CD8-positive, alpha-beta memory T cell (primary cell): ENCODE results near the gene RASSF7. TPM values are rescaled to one million over a fixed set of nuclear protein-coding genes. Genes with fewer than 3 reads are reported as not detected.

Experiments used
- CTCF ChIA-PET: fragments of 350-600 bp; sonication (Branson Sonifier 250); formaldehyde crosslinking; loops from one replicate; lab custom pipeline; 2021; ENCODE audit warnings: antibody characterized with exemption; lab: Charles Lee
- POLR2A ChIA-PET: fragments of 350-600 bp; sonication (Branson Sonifier 250); formaldehyde crosslinking; loops from one replicate; lab custom pipeline; 2021; ENCODE audit warnings: antibody characterized with exemption; lab: Charles Lee
- DNase-seq, 5 donors: peaks; one replicate each; pipeline versions ENCODE4 v3.0.0 to v3.0.0-alpha.2; 2020 to 2022; ENCODE audit warnings: mixed read lengths in 1 of 5
- H3K27ac ChIP-seq: one replicate; pipeline ENCODE4 v1.7.0; 2013; ENCODE audit warnings: low read depth, mild to moderate bottlenecking, low read length, moderate library complexity
- H3K27me3 ChIP-seq: 2 replicates; pipeline ENCODE4 v1.7.0; 2013; ENCODE audit warnings: low read length, mild to moderate bottlenecking; ENCODE audit not compliant: insufficient read depth, poor library complexity, severe bottlenecking
- H3K36me3 ChIP-seq: 2 replicates; pipeline ENCODE4 v1.7.0; 2013; ENCODE audit warnings: mild to moderate bottlenecking, low read length, moderate library complexity; ENCODE audit not compliant: insufficient read depth
- H3K4me1 ChIP-seq: 2 replicates; pipeline ENCODE4 v1.7.0; 2013; ENCODE audit warnings: mild to moderate bottlenecking, low read length, moderate library complexity; ENCODE audit not compliant: insufficient read depth
- H3K4me3 ChIP-seq: 2 replicates; pipeline ENCODE4 v1.7.0; 2013; ENCODE audit warnings: mild to moderate bottlenecking, low read length
- H3K9me3 ChIP-seq: 2 replicates; pipeline ENCODE4 v1.7.0; 2013; ENCODE audit warnings: mild to moderate bottlenecking, low read length
- H3K27ac Mint-ChIP-seq, 8 donors: one replicate each; pipeline ENCODE4 v1.8.0; 2020 to 2021; ENCODE audit warnings: mixed read lengths in 8 of 8, mild to moderate bottlenecking in 6 of 8, inconsistent platforms in 3 of 8, moderate library complexity in 3 of 8
- H3K27me3 Mint-ChIP-seq, 2 donors: one replicate each; pipeline ENCODE4 v1.8.0; 2020 to 2021; ENCODE audit warnings: mixed read lengths in 2 of 2, mild to moderate bottlenecking in 1 of 2, moderate library complexity in 1 of 2
- H3K36me3 Mint-ChIP-seq, 3 donors: one replicate each; pipeline ENCODE4 v1.8.0; 2020 to 2021; ENCODE audit warnings: mixed read lengths in 3 of 3, inconsistent platforms in 1 of 3, mild to moderate bottlenecking in 1 of 3
- H3K4me1 Mint-ChIP-seq, 3 donors: one replicate each; pipeline ENCODE4 v1.8.0; 2020 to 2021; ENCODE audit warnings: mixed read lengths in 3 of 3, inconsistent platforms in 1 of 3, mild to moderate bottlenecking in 1 of 3
- H3K4me3 Mint-ChIP-seq, 7 donors: one replicate each; pipeline ENCODE4 v1.8.0; 2020 to 2021; ENCODE audit warnings: mixed read lengths in 7 of 7, mild to moderate bottlenecking in 6 of 7, moderate library complexity in 4 of 7, inconsistent platforms in 2 of 7
- H3K9me3 Mint-ChIP-seq, 5 donors: one replicate each; pipeline ENCODE4 v1.8.0; 2020 to 2022; ENCODE audit warnings: mixed read lengths in 5 of 5, mild to moderate bottlenecking in 3 of 5, moderate library complexity in 2 of 5, inconsistent platforms in 1 of 5
- polyA plus RNA-seq: library from polyadenylated mRNA; unstranded; fragments of 300-500 nt; fragmentation: Illumina TruSeq; gene quantifications from one replicate; pipeline ENCODE4 v1.2.3, GENCODE V29; 2021
- total RNA-seq, 2 experiments: library from RNA; stranded (reverse); gene quantifications; one replicate each; pipeline ENCODE4 v1.2.3, GENCODE V29; 2021

Gene RASSF7
- total and polyA plus RNA-seq, 3 experiments from 2014 or later: 20.4 to 39.7 (median 20.7) TPM

- Histone ChIP-seq H3K4me1 (peaks cover 37% of the 10 kb centered on the region), H3K27ac (no peak overlapping the region), H3K4me3 (no peak overlapping the region), H3K27me3 (no peaks in the 10 kb centered on the region), H3K36me3 (peaks cover 18% of the 10 kb centered on the region), H3K9me3 (no peaks in the 10 kb centered on the region)
- peak overlapping the region in 4 of 8 donors; percentile 2 to 78 (median 54) for H3K27ac Mint-ChIP-seq
- peak overlapping the region in 5 of 7 donors; percentile 33 to 93 (median 66) for H3K4me3 Mint-ChIP-seq
- ChIA-PET CTCF (no interaction called here), POLR2A (interaction anchor here (0.6 kb wide), 1 partner anchor 219 kb away, joined by 3 read pairs; no protein-coding TSS in a partner anchor)
- peaks cover 0 to 42% (median 2%) of the 10 kb centered on the region in 3 donors for H3K36me3 Mint-ChIP-seq
- DNase-seq: no peak
- H3K4me1 Mint-ChIP-seq: peaks cover 39 to 57% (median 42%) of the 10 kb centered on the region in 3 donors
- H3K27me3 Mint-ChIP-seq: peaks cover 2 to 5% of the 10 kb centered on the region in 2 donors
- H3K9me3 Mint-ChIP-seq: no peaks in the 10 kb centered on the region
These were observed 19.2 kb downstream of the RASSF7 start for GRCh38 chr11:579830-580601.

DNA sequence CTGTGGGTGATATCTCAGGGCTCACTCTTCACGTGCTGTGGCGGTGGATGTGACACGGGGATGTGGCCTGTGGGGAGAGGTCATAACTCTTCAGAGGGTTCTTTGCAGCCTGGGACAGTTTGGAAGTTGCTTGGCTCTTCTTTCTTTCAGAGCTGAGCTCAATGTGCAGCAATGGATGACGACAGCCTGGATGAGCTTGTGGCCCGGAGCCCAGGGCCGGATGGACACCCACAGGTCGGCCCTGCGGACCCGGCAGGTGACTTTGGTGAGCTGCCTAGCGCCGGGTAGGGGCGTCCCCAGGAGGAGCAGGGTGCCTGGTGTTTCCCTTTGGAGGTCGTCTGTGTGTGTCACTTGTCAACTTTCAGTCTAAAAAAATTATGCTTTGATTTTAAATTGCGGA lies 20.6 kb downstream of the RASSF7 start:
- peaks cover 0 to 1% of the 10 kb centered on the region in 2 donors for H3K27me3 Mint-ChIP-seq
- peaks cover 37 to 55% (median 42%) of the 10 kb centered on the region in 3 donors for H3K4me1 Mint-ChIP-seq
- Histone ChIP-seq H3K36me3 (peaks cover 18% of the 10 kb centered on the region), H3K4me1 (peaks cover 34% of the 10 kb centered on the region), H3K27ac (no peak overlapping the region), H3K4me3 (no peak overlapping the region), H3K27me3 (no peaks in the 10 kb centered on the region), H3K9me3 (no peaks in the 10 kb centered on the region)
- DNase-seq: no peak
- CTCF ChIA-PET: no interaction called here
- H3K4me3 Mint-ChIP-seq: peak overlapping the region in 6 of 7 donors; percentile 2 to 68 (median 44)
- H3K27ac Mint-ChIP-seq: peak overlapping the region in 3 of 8 donors; percentile 8 to 28 (median 15)
- peaks cover 0 to 43% (median 2%) of the 10 kb centered on the region in 3 donors for H3K36me3 Mint-ChIP-seq
- H3K9me3 Mint-ChIP-seq: no peaks in the 10 kb centered on the region
- POLR2A ChIA-PET: interaction anchor here (0.7 to 1.0 kb wide), 2 partner anchors 11 to 35 kb away, joined by 4 to 5 read pairs; partner anchors contain the start of gene IRF7

GRCh38 chr11:581752-582151 lies 21.0 kb downstream of the RASSF7 start:
- Histone ChIP-seq H3K4me1 (peaks cover 35% of the 10 kb centered on the region), H3K27me3 (no peaks in the 10 kb centered on the region), H3K9me3 (no peaks in the 10 kb centered on the region), H3K27ac (no peak overlapping the region), H3K4me3 (no peak overlapping the region), H3K36me3 (peaks cover 18% of the 10 kb centered on the region)
- Mint-ChIP-seq H3K4me3 (peak overlapping the region in 1 of 7 donors; percentile 13), H3K9me3 (no peaks in the 10 kb centered on the region), H3K27ac (peak overlapping the region in 1 of 8 donors; percentile 60), H3K27me3 (peaks cover 0 to 1% of the 10 kb centered on the region in 2 donors), H3K36me3 (peaks cover 0 to 46% (median 2%) of the 10 kb centered on the region in 3 donors), H3K4me1 (peaks cover 38 to 60% (median 45%) of the 10 kb centered on the region in 3 donors)
- no peak for DNase-seq
- ChIA-PET POLR2A (no interaction called here), CTCF (no interaction called here)

DNA sequence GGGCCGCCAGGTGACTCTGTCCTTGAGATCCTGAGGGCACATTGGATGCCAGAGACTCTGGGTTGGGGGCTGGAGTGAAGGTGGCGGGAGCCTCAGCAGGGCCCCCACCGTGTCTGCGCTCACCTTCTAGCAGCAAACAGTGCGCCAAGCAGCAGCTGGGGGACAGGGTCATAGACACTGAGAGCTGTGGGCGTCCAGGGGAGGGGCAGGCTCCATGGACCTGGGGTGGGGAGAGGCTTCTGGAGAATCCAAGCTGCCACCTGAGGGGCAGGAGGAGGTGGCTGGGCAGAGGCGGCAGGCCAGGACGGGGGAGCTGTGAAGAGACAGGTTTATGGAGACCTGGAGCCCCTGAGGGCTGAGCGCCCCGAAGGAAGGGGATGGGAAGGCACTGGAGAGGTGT lies 23.5 kb downstream of the RASSF7 start:
- peaks cover 26% of the 10 kb centered on the region for H3K36me3 ChIP-seq
- H3K27me3 ChIP-seq: no peaks in the 10 kb centered on the region
- H3K9me3 ChIP-seq: no peaks in the 10 kb centered on the region
- no peak overlapping the region for H3K27ac ChIP-seq
- no peak overlapping the region for H3K4me3 ChIP-seq
- POLR2A ChIA-PET: interaction anchor here (0.5 to 0.6 kb wide), 2 partner anchors 17 to 174 kb away, joined by 3 to 4 read pairs; no protein-coding TSS in a partner anchor
- no peak for DNase-seq
- CTCF ChIA-PET: no interaction called here
- Mint-ChIP-seq H3K9me3 (no peaks in the 10 kb centered on the region), H3K4me3 (no peak overlapping the region), H3K4me1 (peaks cover 36 to 58% (median 44%) of the 10 kb centered on the region in 3 donors), H3K27ac (peak overlapping the region in 3 of 8 donors; percentile 27 to 86 (median 50)), H3K36me3 (peaks cover 0 to 59% (median 10%) of the 10 kb centered on the region in 3 donors), H3K27me3 (peaks cover 0 to 1% of the 10 kb centered on the region in 2 donors)
- peaks cover 32% of the 10 kb centered on the region for H3K4me1 ChIP-seq

DNA sequence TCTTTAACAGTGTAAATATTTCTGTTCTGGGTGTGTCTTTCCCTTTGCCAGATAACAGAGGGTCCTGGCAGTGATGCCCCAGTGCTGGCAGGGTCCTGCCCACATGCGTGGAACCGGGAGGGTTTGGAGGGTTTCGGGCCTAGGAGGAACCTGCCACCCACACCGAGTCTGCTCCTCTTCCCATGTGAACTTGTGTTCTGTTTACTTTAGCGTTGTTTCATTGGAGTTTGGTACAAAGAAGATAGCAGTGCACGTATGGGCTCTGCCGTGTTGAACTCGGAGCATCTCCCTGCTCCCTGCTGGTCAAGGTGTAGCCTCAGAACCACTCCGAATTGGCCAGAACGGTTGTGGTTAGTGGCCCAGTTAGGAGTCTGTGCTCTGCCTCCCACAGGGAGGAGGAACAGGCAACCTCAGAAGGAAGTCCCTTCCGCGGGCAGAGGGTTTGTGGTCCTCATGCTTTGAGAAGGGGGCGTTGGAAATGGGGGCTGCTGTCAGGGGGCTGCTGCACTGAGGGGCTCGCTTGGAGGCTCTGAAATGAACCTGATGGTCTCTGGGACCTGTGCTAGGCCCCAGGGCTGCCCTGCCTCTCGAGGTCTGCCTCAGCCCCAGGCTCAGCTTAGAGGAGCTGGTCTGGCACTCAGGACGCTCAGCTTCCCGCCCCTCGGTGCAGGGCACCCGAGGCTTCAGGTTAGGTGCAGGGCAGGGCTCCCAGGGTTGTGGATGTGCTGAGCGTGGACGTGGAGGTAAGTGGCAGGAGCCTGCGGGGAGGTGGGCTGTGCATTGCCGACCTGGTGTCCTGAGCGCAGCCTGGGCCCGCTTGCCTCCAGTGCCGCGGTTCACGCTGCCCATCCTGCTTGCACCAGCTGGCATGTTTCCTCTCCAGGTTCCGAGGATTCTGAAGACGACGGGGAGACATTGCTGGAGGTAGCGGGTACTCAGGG lies 25.9 kb downstream of the RASSF7 start:
- Histone ChIP-seq H3K9me3 (no peaks in the 10 kb centered on the region), H3K27ac (peak overlapping the region; percentile 46), H3K36me3 (peaks cover 36% of the 10 kb centered on the region), H3K4me3 (no peak overlapping the region), H3K27me3 (no peaks in the 10 kb centered on the region), H3K4me1 (peaks cover 22% of the 10 kb centered on the region)
- Mint-ChIP-seq H3K27me3 (no peaks in the 10 kb centered on the region), H3K4me1 (peaks cover 23 to 41% (median 32%) of the 10 kb centered on the region in 3 donors), H3K9me3 (no peaks in the 10 kb centered on the region), H3K36me3 (peaks cover 0 to 74% (median 13%) of the 10 kb centered on the region in 3 donors), H3K27ac (peak overlapping the region; percentile 71 to 100 (median 98)), H3K4me3 (peak overlapping the region in 2 of 7 donors; percentile 29 to 56)
- CTCF ChIA-PET: interaction anchor here (1.2 to 1.8 kb wide), 2 partner anchors 27 to 51 kb away, joined by 3 read pairs; partner anchors contain the start of gene HRAS
- DNase-seq: no peak
- POLR2A ChIA-PET: interaction anchor here (1.6 kb wide), 1 partner anchor 11 kb away, joined by 8 read pairs; the partner anchor contains the start of gene PHRF1

DNA sequence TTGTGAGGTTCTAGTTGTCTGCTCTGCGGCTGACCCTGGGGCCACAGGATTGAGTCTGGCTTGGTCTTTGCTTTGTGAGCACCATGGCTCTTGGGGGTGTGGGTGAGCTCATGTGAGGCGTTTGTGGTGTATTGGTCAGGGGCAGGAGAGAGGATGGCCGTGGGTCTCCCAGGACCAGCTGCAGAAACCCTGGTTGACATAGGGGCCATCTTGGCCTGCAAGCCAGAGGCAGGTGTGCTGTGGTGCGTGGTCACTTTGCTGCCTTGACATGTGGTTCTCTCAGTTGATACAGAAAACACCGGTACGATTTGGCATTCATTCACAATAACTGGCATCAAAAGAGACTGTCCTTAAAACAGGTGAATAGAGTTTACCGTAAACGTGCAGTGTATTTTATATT lies 26.8 kb downstream of the RASSF7 start:
- no peaks in the 10 kb centered on the region for H3K27me3 Mint-ChIP-seq
- Histone ChIP-seq H3K4me3 (no peak overlapping the region), H3K27me3 (no peaks in the 10 kb centered on the region), H3K9me3 (no peaks in the 10 kb centered on the region), H3K4me1 (peaks cover 22% of the 10 kb centered on the region), H3K36me3 (peaks cover 35% of the 10 kb centered on the region), H3K27ac (peak overlapping the region; percentile 46)
- DNase-seq: no peak
- H3K9me3 Mint-ChIP-seq: no peaks in the 10 kb centered on the region
- H3K4me1 Mint-ChIP-seq: peaks cover 21 to 38% (median 32%) of the 10 kb centered on the region in 3 donors
- CTCF ChIA-PET: interaction anchor here (0.8 to 1.8 kb wide), 4 partner anchors 26 to 119 kb away, joined by 3 to 4 read pairs (median 3); partner anchors contain the start of gene HRAS
- peak overlapping the region; percentile 97 to 100 (median 100) for H3K27ac Mint-ChIP-seq
- H3K36me3 Mint-ChIP-seq: peaks cover 0 to 74% (median 18%) of the 10 kb centered on the region in 3 donors
- POLR2A ChIA-PET: interaction anchor here (0.8 to 1.6 kb wide), 2 partner anchors 12 to 28 kb away, joined by 4 to 8 read pairs; partner anchors contain the start of genes IRF7 and PHRF1
- H3K4me3 Mint-ChIP-seq: peak overlapping the region in 5 of 7 donors; percentile 79 to 89 (median 81)

- H3K4me1 Mint-ChIP-seq: peaks cover 21 to 38% (median 32%) of the 10 kb centered on the region in 3 donors
- peak overlapping the region; percentile 97 to 100 (median 100) for H3K27ac Mint-ChIP-seq
- H3K9me3 Mint-ChIP-seq: no peaks in the 10 kb centered on the region
- H3K36me3 Mint-ChIP-seq: peaks cover 0 to 75% (median 18%) of the 10 kb centered on the region in 3 donors
- H3K4me3 ChIP-seq: no peak overlapping the region
- peaks cover 38% of the 10 kb centered on the region for H3K36me3 ChIP-seq
- H3K4me1 ChIP-seq: peaks cover 22% of the 10 kb centered on the region
- ChIA-PET POLR2A (interaction anchor here (0.8 to 1.6 kb wide), 2 partner anchors 12 to 28 kb away, joined by 4 to 8 read pairs; partner anchors contain the start of genes IRF7 and PHRF1), CTCF (interaction anchor here (0.8 to 1.8 kb wide), 4 partner anchors 25 to 119 kb away, joined by 3 to 4 read pairs (median 3); partner anchors contain the start of gene HRAS)
- peak; percentile 55 to 88 (median 81) for DNase-seq
- no peaks in the 10 kb centered on the region for H3K27me3 ChIP-seq
- H3K9me3 ChIP-seq: no peaks in the 10 kb centered on the region
- peak overlapping the region; percentile 46 for H3K27ac ChIP-seq
- no peaks in the 10 kb centered on the region for H3K27me3 Mint-ChIP-seq
- H3K4me3 Mint-ChIP-seq: peak overlapping the region; percentile 60 to 89 (median 80)
These were observed 27.2 kb downstream of the RASSF7 start for GRCh38 chr11:587978-588380.
